HG03039 (cell line): Measurements from ENCODE around the gene MASP2.
"Not testable (repeated sequence)": the region's sequence is repeated elsewhere in the genome, so short reads cannot be mapped to it uniquely, and the experiment has no call there.

ENCODE experiments used
- ATAC-seq: cut with Tn5 transposase; IDR thresholded peaks from one replicate; pipeline ENCODE4 v1.9.1; 2021; ENCODE audit warnings: mild to moderate bottlenecking, moderate library complexity; ENCODE audit not compliant: unreplicated experiment

The MASP2 gene

GRCh38 chr1:10992004-10992403 is 55.0 kb downstream of the MASP2 start:
- not testable (repeated sequence) for ATAC-seq

GRCh38 chr1:10990828-10991227 is 56.2 kb downstream of the MASP2 start:
- ATAC-seq, result no peak

GRCh38 chr1:10989920-10990516 is 57.0 kb downstream of the MASP2 start:
- not testable (repeated sequence) for ATAC-seq

- ATAC-seq, result no peak
These were observed 57.9 kb downstream of the MASP2 start for GRCh38 chr1:10989095-10989494.

GRCh38 chr1:10987840-10988417 is 59.1 kb downstream of the MASP2 start:
- ATAC-seq, result no peak

GRCh38 chr1:10986525-10986890 is 60.5 kb downstream of the MASP2 start:
- no peak for ATAC-seq

- no peak for ATAC-seq
These were observed 66.0 kb downstream of the MASP2 start for GRCh38 chr1:10980841-10981727.

GRCh38 chr1:10980094-10980577 is 66.9 kb downstream of the MASP2 start:
- no peak for ATAC-seq

GRCh38 chr1:10979483-10979920 is 67.5 kb downstream of the MASP2 start:
- no peak for ATAC-seq

GRCh38 chr1:10978719-10979118 is 68.3 kb downstream of the MASP2 start:
- no peak for ATAC-seq
